Measurements from ENCODE around the gene STX18. TPM values are rescaled to one million over a fixed set of nuclear protein-coding genes. Genes with fewer than 3 reads are reported as not detected.

The STX18 gene
- total and polyA plus RNA-seq, 2 of the 13 experiments (the other 11 are each of a cell fraction or from before 2014, with no cell fraction given), result 23.9 to 37.1 TPM

- TF ChIP-seq FIP1L1 (IDR thresholded peaks at IDR 0.05; ENCODE audit: borderline replicate concordance, insufficient read depth, low read depth, low read length) (peak; percentile 93; the same call in 1 of the 2 replicates), CREBL2 (CRISPR knock-in tag; IDR thresholded peaks at IDR 0.05; ENCODE audit: borderline replicate concordance) (no peak), MEIS2 (CRISPR knock-in tag; IDR thresholded peaks at IDR 0.05) (peak; percentile 93), IRX3 (CRISPR knock-in tag; IDR thresholded peaks at IDR 0.05; ENCODE audit: borderline replicate concordance, low read depth) (peak; percentile 80; the same call in 1 of the 2 replicates), ZNF589 (CRISPR knock-in tag; conservative IDR thresholded peaks at IDR 0.05) (peak; percentile 91), GATAD1 (CRISPR knock-in tag; IDR thresholded peaks at IDR 0.05) (peak; percentile 100), ZNF652 (CRISPR knock-in tag; IDR thresholded peaks at IDR 0.05; ENCODE audit: borderline replicate concordance, low read depth) (peak; percentile 59; the same call in 1 of the 2 replicates), BCL3 (CRISPR knock-in tag; IDR thresholded peaks at IDR 0.05) (peak; percentile 96), ZNF567 (CRISPR knock-in tag; IDR thresholded peaks at IDR 0.05; ENCODE audit: borderline replicate concordance) (peak; percentile 87; the same call in 1 of the 2 replicates), DRAP1 (CRISPR knock-in tag; IDR thresholded peaks at IDR 0.05) (peak; percentile 78), KDM5A (IDR thresholded peaks at IDR 0.05; ENCODE audit: borderline replicate concordance, low read length) (peak; percentile 96), SYNCRIP (IDR thresholded peaks at IDR 0.05; ENCODE audit: insufficient read depth, low read depth, low read length) (no peak), KDM2A (CRISPR knock-in tag; IDR thresholded peaks at IDR 0.05; ENCODE audit: borderline replicate concordance, low read depth) (peak; percentile 99), RARA (CRISPR knock-in tag; IDR thresholded peaks at IDR 0.05) (peak; percentile 89), E2F1 (CRISPR knock-in tag; IDR thresholded peaks at IDR 0.05) (peak; percentile 92), SP2 (CRISPR knock-in tag; IDR thresholded peaks at IDR 0.05) (peak; percentile 72), RNF219 (CRISPR knock-in tag; IDR thresholded peaks at IDR 0.05) (peak; percentile 87), DPF2 (CRISPR knock-in tag; IDR thresholded peaks at IDR 0.05; ENCODE audit: borderline replicate concordance, low read depth) (peak; percentile 70; the same call in 1 of the 2 replicates), MXD4 (CRISPR knock-in tag; IDR thresholded peaks at IDR 0.05) (peak; percentile 93), ZBTB21 (CRISPR knock-in tag; IDR thresholded peaks at IDR 0.05) (peak; percentile 79), ZBTB3 (CRISPR knock-in tag; IDR thresholded peaks at IDR 0.05; ENCODE audit: borderline replicate concordance, low read depth) (peak; percentile 67; the same call in 1 of the 2 replicates)
These were observed at the start of gene STX18 (continued) for GRCh38 chr4:4541661-4542570.

Measured in HepG2 (cell line).